Measurements from ENCODE around the gene SLC39A11. TPM values are rescaled to one million over a fixed set of nuclear protein-coding genes. Genes with fewer than 3 reads are reported as not detected.

The SLC39A11 gene
- total RNA-seq, 1 donor from 2014 or later = 5.5 TPM

GRCh38 chr17:73130977-73131376 lies 38.5 kb upstream of the SLC39A11 start:
- H3K9ac ChIP-seq = no peak overlapping the region
- H3K27me3 ChIP-seq = no peaks in the 10 kb centered on the region
- no peaks in the 10 kb centered on the region for H3K36me3 Mint-ChIP-seq
- H3K4me2 ChIP-seq = no peak overlapping the region
- H4K20me1 ChIP-seq (ENCODE audit: low read depth) = no peaks in the 10 kb centered on the region
- H3F3A ChIP-seq (ENCODE audit: low read depth) = peaks cover 6% of the 10 kb centered on the region
- H3K27ac Mint-ChIP-seq = no peak overlapping the region
- no peaks in the 10 kb centered on the region for H3K79me2 ChIP-seq (ENCODE audit: low read depth)
- peaks cover 21% of the 10 kb centered on the region for H3K4me1 Mint-ChIP-seq
- no peak overlapping the region for H3K4me3 Mint-ChIP-seq
- no peak overlapping the region for H3K27ac ChIP-seq
- H3K4me3 ChIP-seq = no peak overlapping the region
- H3K9me3 Mint-ChIP-seq = no peaks in the 10 kb centered on the region
- no peak for TF ChIP-seq EZH2phosphoT487 (IDR thresholded peaks at IDR 0.05)
- no peak for TF ChIP-seq EZH2 (IDR thresholded peaks at IDR 0.05)
- H3K4me1 ChIP-seq = peaks cover 24% of the 10 kb centered on the region
- H3K9me3 ChIP-seq (ENCODE audit: low read depth) = no peaks in the 10 kb centered on the region
- no peak overlapping the region for H2AFZ ChIP-seq (replicated peaks)
- DNase-seq (ENCODE audit: low spot score) = no peak
- peaks cover 3% of the 10 kb centered on the region for H3K27me3 Mint-ChIP-seq (ENCODE audit: insufficient read depth, low read depth)
- no peaks in the 10 kb centered on the region for H3K36me3 ChIP-seq

DNA sequence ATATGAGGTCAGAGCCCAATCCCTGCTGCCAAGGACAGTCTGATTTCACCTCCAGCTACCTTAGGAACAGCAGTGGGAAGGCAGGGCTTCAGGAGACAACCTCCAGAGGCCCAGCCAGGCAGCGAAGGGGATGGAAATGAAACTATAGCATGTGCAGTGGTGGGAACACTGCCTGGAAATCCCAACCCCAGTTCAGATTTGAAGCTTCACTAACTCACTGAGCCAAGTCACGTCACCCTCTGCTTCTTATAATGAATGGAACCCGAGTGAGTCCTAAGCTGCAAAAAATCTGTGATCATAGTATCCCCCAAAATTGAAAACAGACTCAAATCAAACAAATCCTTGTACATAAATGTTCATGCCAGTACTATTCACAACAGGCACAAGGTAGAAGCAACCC lies 36.0 kb upstream of the SLC39A11 start:
- H3K36me3 Mint-ChIP-seq = no peaks in the 10 kb centered on the region
- peaks cover 21% of the 10 kb centered on the region for H3K4me1 Mint-ChIP-seq
- H3F3A ChIP-seq (ENCODE audit: low read depth) = peaks cover 6% of the 10 kb centered on the region
- peaks cover 3% of the 10 kb centered on the region for H3K27me3 Mint-ChIP-seq (ENCODE audit: insufficient read depth, low read depth)
- no peak overlapping the region for H2AFZ ChIP-seq (replicated peaks)
- no peak overlapping the region for H3K9ac ChIP-seq
- H3K4me3 Mint-ChIP-seq = no peak overlapping the region
- peaks cover 24% of the 10 kb centered on the region for H3K4me1 ChIP-seq
- no peak overlapping the region for H3K27ac ChIP-seq
- no peaks in the 10 kb centered on the region for H3K27me3 ChIP-seq
- no peaks in the 10 kb centered on the region for H3K36me3 ChIP-seq
- no peak overlapping the region for H3K4me3 ChIP-seq
- no peak overlapping the region for H3K4me2 ChIP-seq
- H4K20me1 ChIP-seq (ENCODE audit: low read depth) = no peaks in the 10 kb centered on the region
- DNase-seq (ENCODE audit: low spot score) = no peak
- no peaks in the 10 kb centered on the region for H3K9me3 Mint-ChIP-seq
- no peaks in the 10 kb centered on the region for H3K9me3 ChIP-seq (ENCODE audit: low read depth)
- peak overlapping the region; percentile 62 for H3K27ac Mint-ChIP-seq
- no peaks in the 10 kb centered on the region for H3K79me2 ChIP-seq (ENCODE audit: low read depth)
- TF ChIP-seq EZH2phosphoT487 (IDR thresholded peaks at IDR 0.05) = no peak
- no peak for TF ChIP-seq EZH2 (IDR thresholded peaks at IDR 0.05)
- TF ChIP-seq, protein P1, sequence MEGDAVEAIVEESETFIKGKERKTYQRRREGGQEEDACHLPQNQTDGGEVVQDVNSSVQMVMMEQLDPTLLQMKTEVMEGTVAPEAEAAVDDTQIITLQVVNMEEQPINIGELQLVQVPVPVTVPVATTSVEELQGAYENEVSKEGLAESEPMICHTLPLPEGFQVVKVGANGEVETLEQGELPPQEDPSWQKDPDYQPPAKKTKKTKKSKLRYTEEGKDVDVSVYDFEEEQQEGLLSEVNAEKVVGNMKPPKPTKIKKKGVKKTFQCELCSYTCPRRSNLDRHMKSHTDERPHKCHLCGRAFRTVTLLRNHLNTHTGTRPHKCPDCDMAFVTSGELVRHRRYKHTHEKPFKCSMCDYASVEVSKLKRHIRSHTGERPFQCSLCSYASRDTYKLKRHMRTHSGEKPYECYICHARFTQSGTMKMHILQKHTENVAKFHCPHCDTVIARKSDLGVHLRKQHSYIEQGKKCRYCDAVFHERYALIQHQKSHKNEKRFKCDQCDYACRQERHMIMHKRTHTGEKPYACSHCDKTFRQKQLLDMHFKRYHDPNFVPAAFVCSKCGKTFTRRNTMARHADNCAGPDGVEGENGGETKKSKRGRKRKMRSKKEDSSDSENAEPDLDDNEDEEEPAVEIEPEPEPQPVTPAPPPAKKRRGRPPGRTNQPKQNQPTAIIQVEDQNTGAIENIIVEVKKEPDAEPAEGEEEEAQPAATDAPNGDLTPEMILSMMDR (IDR thresholded peaks at IDR 0.05) = no peak

DNA sequence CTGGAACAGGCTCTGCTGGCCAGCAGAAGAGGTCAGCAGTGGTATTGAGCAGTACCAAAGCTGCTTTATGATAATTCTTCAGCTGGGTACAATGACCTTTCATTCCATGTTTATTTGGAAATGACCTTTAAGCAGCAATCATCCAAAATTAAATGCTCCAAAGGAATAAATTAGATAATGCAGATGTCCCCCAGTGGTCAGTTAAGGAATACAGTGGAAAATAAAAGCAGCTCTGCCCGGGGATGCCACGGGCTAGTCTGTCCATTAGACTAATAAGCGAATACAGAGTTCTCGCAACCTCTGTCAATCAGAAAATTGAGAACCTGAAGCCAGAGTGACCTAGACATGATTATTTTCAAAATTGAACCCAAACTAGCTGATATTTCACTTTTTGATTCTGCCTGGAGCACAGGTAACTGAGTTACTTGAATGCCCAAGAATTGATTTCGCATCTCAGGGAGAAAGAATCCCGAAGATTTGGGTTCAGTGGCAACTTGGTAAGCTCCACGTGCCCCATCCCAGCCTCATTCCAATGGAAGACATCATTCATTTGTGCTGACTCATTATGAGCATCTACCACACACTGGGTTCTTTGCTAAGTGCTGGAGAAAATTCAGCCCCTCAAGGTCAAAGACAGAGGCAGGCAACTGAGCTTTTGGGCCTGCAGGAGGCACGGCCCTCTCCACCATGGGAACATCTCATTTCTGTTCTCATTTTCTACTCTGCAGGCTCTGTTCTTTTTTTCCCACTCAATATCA lies 34.4 kb upstream of the SLC39A11 start:
- H3F3A ChIP-seq (ENCODE audit: low read depth) = peaks cover 6% of the 10 kb centered on the region
- H3K79me2 ChIP-seq (ENCODE audit: low read depth) = no peaks in the 10 kb centered on the region
- Mint-ChIP-seq H3K4me3 (no peak overlapping the region), H3K27ac (no peak overlapping the region), H3K9me3 (no peaks in the 10 kb centered on the region), H3K27me3 (ENCODE audit: insufficient read depth, low read depth) (peaks cover 3% of the 10 kb centered on the region), H3K4me1 (peaks cover 13% of the 10 kb centered on the region), H3K36me3 (no peaks in the 10 kb centered on the region)
- no peak overlapping the region for H3K27ac ChIP-seq
- no peak overlapping the region for H3K4me2 ChIP-seq
- H3K27me3 ChIP-seq = no peaks in the 10 kb centered on the region
- no peaks in the 10 kb centered on the region for H3K36me3 ChIP-seq
- H2AFZ ChIP-seq (replicated peaks) = no peak overlapping the region
- TF ChIP-seq EZH2 (IDR thresholded peaks at IDR 0.05) (no peak), EZH2phosphoT487 (IDR thresholded peaks at IDR 0.05) (no peak)
- TF ChIP-seq, protein P1 (IDR thresholded peaks at IDR 0.05) = no peak
- H3K9me3 ChIP-seq (ENCODE audit: low read depth) = no peaks in the 10 kb centered on the region
- H3K4me1 ChIP-seq = peaks cover 14% of the 10 kb centered on the region
- no peaks in the 10 kb centered on the region for H4K20me1 ChIP-seq (ENCODE audit: low read depth)
- no peak overlapping the region for H3K4me3 ChIP-seq
- H3K9ac ChIP-seq = no peak overlapping the region
- DNase-seq (ENCODE audit: low spot score) = no peak
